Upper lobe of right lung (tissue), 1 donor: Measurements from ENCODE around the gene NRXN3. TPM values are rescaled to one million over a fixed set of nuclear protein-coding genes. Genes with fewer than 3 reads are reported as not detected.

ENCODE experiments used
- ATAC-seq: fragments of 200-7000 bp; cut with Tn5 transposase; one replicate; pipeline ENCODE4 v1.9.1; 2020; ENCODE audit warnings: mild to moderate bottlenecking, moderate library complexity
- DNase-seq: peaks from one replicate; pipeline ENCODE4 v3.0.0-alpha.2; 2020
- H3K27ac ChIP-seq: fragments of 200-600 bp; one replicate; pipeline ENCODE4 v1.8.0; 2022
- H3K27me3 ChIP-seq: fragments of 200-600 bp; one replicate; pipeline ENCODE4 v1.8.0; 2022; ENCODE audit warnings: mild to moderate bottlenecking
- H3K36me3 ChIP-seq: fragments of 200-600 bp; one replicate; pipeline ENCODE4 v1.8.0; 2022
- H3K4me1 ChIP-seq: fragments of 200-600 bp; one replicate; pipeline ENCODE4 v1.8.0; 2022
- H3K4me3 ChIP-seq: fragments of 200-600 bp; one replicate; pipeline ENCODE4 v1.8.0; 2022; ENCODE audit warnings: mild to moderate bottlenecking
- H3K9me3 ChIP-seq: fragments of 200-600 bp; one replicate; pipeline ENCODE4 v1.8.0; 2022
- intact Hi-C: fragments of 100-400 bp; cut with DNase I; formaldehyde crosslinking; loops from one replicate; pipeline ENCODE4 v1.11.0; 2022
- total RNA-seq: library from RNA; stranded (reverse); fragmentation: NEBNext Ultra II Directional; extraction: Animal tissue kit (Norgen Biotek cat#: 25700); gene quantifications from one replicate; pipeline ENCODE4 v1.2.1, GENCODE V29; 2021
- TF ChIP-seq, protein P1 (sequence below): fragments of 200-600 bp; IDR thresholded peaks from one replicate; pipeline ENCODE4 v1.8.0; 2022; ENCODE audit warnings: antibody characterized with exemption
- donor health status: DM: no; HTN: yes; CAD: no; lungs with severe emphysema.

Gene NRXN3
- total RNA-seq, 1 donor from 2014 or later: 10.0 TPM

DNA sequence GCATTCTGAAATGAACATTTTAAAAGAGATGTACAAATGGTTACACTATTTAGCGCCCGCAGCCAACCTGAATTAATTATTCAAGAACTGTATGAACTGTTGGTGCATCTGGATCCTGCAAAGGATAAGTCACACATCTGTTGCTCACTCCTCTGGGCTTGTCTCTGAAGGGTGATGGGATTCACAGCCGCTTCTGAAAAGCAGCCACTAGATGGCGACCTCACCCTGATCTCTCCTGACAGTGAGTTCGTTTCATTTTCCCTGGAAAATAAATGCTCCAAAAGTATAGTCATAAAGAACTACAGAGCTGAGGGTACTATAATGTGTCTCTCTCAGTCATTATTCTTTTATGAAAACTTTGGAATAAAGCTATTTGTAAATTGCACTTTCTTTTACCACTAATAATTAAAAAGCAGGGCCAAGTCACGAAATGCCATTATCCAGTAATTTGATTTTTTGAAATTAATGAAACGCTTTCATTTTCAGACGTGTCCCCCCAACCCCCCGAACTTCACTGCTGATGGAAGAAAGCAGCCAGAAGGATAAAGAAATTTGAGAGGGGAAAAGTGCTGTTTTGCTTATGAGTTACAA is 789.6 kb downstream of the NRXN3 start:
- TF ChIP-seq, protein P1, sequence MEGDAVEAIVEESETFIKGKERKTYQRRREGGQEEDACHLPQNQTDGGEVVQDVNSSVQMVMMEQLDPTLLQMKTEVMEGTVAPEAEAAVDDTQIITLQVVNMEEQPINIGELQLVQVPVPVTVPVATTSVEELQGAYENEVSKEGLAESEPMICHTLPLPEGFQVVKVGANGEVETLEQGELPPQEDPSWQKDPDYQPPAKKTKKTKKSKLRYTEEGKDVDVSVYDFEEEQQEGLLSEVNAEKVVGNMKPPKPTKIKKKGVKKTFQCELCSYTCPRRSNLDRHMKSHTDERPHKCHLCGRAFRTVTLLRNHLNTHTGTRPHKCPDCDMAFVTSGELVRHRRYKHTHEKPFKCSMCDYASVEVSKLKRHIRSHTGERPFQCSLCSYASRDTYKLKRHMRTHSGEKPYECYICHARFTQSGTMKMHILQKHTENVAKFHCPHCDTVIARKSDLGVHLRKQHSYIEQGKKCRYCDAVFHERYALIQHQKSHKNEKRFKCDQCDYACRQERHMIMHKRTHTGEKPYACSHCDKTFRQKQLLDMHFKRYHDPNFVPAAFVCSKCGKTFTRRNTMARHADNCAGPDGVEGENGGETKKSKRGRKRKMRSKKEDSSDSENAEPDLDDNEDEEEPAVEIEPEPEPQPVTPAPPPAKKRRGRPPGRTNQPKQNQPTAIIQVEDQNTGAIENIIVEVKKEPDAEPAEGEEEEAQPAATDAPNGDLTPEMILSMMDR: peak; percentile 89
- Histone ChIP-seq H3K9me3 (no peaks in the 10 kb centered on the region), H3K36me3 (no peaks in the 10 kb centered on the region), H3K4me3 (peak overlapping the region; percentile 23), H3K27ac (no peak overlapping the region), H3K4me1 (no peaks in the 10 kb centered on the region), H3K27me3 (no peaks in the 10 kb centered on the region)
- intact Hi-C loops: no loop called here
- peak; percentile 88 for ATAC-seq
- DNase-seq: peak; percentile 65

DNA sequence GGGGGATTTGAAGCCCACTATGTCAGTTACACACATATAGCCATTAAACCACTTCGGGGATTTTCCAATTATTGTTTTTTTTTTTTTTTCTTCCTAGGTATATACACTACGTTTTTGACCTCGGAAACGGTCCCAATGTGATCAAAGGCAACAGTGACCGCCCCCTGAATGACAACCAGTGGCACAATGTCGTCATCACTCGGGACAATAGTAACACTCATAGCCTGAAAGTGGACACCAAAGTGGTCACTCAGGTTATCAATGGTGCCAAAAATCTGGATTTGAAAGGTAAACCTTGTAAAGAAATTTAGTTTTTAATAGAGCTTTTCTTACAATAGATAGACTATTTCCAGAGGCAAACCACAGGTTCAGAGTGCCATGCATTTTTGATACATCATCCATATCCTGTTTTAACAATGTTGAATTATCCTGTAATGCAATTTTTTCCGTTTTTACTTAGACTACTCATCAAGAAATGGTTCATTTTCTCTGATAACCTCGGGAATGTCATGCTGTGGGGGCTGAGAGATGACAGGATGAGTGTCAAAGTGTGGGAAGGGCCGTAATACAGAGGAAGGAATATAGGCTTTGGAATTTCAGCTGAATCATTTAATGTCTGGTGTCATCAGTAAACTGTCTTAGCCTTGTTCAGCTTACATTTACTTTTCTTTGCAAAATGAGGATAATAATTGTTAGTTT is 797.1 kb downstream of the NRXN3 start:
- Histone ChIP-seq H3K4me3 (no peak overlapping the region), H3K27ac (no peak overlapping the region), H3K4me1 (no peaks in the 10 kb centered on the region), H3K27me3 (no peaks in the 10 kb centered on the region), H3K9me3 (no peaks in the 10 kb centered on the region), H3K36me3 (no peaks in the 10 kb centered on the region)
- intact Hi-C loops: no loop called here
- ATAC-seq (no peak), DNase-seq (no peak)
- TF ChIP-seq, protein P1: no peak

DNA sequence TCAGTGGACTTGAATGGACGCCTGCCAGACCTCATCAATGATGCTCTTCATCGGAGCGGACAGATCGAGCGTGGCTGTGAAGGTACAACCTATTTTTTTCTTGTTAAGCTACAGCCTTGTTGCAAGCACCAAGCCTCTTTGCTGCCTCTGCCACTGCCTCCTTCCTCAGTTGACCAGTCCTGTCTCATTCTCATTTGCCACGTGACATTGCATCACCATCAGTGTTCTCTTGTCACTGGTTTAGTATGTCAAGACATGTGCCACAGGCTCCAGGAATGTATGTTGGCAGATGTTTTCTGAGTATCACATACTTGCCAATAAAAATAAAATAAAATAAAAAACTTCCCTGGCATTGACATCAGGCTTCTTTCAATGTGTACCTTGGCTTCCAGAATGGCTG is 798.1 kb downstream of the NRXN3 start:
- TF ChIP-seq, protein P1: no peak
- no peak for ATAC-seq
- DNase-seq: no peak
- Histone ChIP-seq H3K4me3 (no peak overlapping the region), H3K4me1 (no peaks in the 10 kb centered on the region), H3K36me3 (no peaks in the 10 kb centered on the region), H3K27me3 (no peaks in the 10 kb centered on the region), H3K27ac (no peak overlapping the region), H3K9me3 (no peaks in the 10 kb centered on the region)
- intact Hi-C loops: no loop called here

DNA sequence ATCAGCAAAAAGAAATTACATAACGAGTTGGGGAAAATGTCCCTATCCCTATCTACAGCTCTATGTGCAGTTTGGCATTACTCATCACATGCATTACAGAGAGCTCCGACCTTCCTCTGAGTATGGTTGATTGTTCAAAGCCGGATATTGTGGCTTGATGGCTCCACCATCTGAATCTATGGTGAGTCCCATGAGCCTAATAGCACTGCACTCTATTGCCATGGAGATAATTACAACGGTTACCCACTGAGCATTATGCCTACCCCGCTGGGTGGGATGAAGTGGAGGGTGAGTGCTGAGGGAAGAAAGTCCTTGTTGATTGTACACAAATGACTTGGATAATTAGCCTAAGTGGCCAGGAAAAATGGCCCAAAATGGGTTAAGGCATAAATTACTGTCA is 800.5 kb downstream of the NRXN3 start:
- H3K27me3 ChIP-seq: no peaks in the 10 kb centered on the region
- H3K36me3 ChIP-seq: no peaks in the 10 kb centered on the region
- H3K27ac ChIP-seq: no peak overlapping the region
- no peaks in the 10 kb centered on the region for H3K9me3 ChIP-seq
- no peak overlapping the region for H3K4me3 ChIP-seq
- H3K4me1 ChIP-seq: no peaks in the 10 kb centered on the region
- DNase-seq (no peak), ATAC-seq (no peak)
- intact Hi-C loops: no loop called here
- TF ChIP-seq, protein P1: no peak

DNA sequence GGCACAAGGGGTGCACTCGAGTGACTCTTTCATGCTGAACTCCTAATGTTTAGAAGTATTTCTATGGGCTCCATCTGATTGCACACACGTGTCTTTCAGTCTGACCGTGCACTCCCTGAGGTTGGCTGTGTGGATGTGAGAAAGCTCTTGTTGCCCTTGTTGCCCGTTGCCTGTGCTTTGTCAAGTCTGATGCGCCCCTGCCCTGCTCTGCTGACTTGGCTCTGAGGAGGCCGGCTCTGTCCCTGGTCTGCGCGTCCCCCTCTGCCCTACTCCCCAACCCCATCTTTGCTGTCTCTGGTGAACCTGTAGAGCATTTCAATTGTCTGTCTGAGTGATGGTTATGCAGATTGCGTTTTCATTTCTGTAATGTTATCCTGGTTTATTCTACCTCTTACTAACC is 802.3 kb downstream of the NRXN3 start:
- DNase-seq: no peak
- ATAC-seq: no peak
- TF ChIP-seq, protein P1: no peak
- Histone ChIP-seq H3K4me3 (no peak overlapping the region), H3K4me1 (no peaks in the 10 kb centered on the region), H3K27ac (no peak overlapping the region), H3K36me3 (no peaks in the 10 kb centered on the region), H3K27me3 (no peaks in the 10 kb centered on the region), H3K9me3 (no peaks in the 10 kb centered on the region)
- intact Hi-C loops: no loop called here
